KMS-11 (cell line): ENCODE measurements around the gene SPEG.

Experiments
- H2AFZ ChIP-seq: fragments of 200-600 bp; sonication (generic); 2 replicates; pipeline ENCODE4 v1.6.1; 2016; ENCODE audit warnings: antibody characterized with exemption, mixed run types, low read depth
- H3K27ac ChIP-seq: fragments of 200-600 bp; sonication (generic); 2 replicates; pipeline ENCODE4 v1.6.1; 2016; ENCODE audit warnings: mild to moderate bottlenecking, mixed run types
- H3K27me3 ChIP-seq: fragments of 200-600 bp; sonication (generic); 2 replicates; pipeline ENCODE4 v1.6.1; 2017; ENCODE audit warnings: mild to moderate bottlenecking, low read depth, mixed run types, moderate library complexity; ENCODE audit not compliant: insufficient read depth
- H3K36me3 ChIP-seq: fragments of 200-600 bp; sonication (generic); 2 replicates; pipeline ENCODE4 v1.6.1; 2017; ENCODE audit warnings: mild to moderate bottlenecking, mixed run types; ENCODE audit not compliant: insufficient read depth
- H3K4me1 ChIP-seq: fragments of 200-600 bp; sonication (generic); 2 replicates; pipeline ENCODE4 v1.6.1; 2016; ENCODE audit warnings: mild to moderate bottlenecking, low read depth, mixed run types; ENCODE audit not compliant: poor library complexity, severe bottlenecking
- H3K4me2 ChIP-seq: fragments of 200-600 bp; sonication (generic); 2 replicates; pipeline ENCODE4 v1.7.0; 2016; ENCODE audit warnings: mild to moderate bottlenecking, mixed run types
- H3K4me3 ChIP-seq: fragments of 200-600 bp; sonication (generic); IDR thresholded peaks from 2 replicates; pipeline ENCODE4 v1.6.1; 2017; ENCODE audit warnings: low read depth, low read length, mixed read lengths; ENCODE audit not compliant: insufficient read depth
- H3K79me2 ChIP-seq: fragments of 200-600 bp; sonication (generic); 2 replicates; pipeline ENCODE4 v1.6.1; 2016; ENCODE audit warnings: low read depth, mixed run types; ENCODE audit not compliant: insufficient read depth
- H3K9ac ChIP-seq: fragments of 200-600 bp; sonication (generic); 2 replicates; pipeline ENCODE4 v1.6.1; 2016; ENCODE audit warnings: mild to moderate bottlenecking, mixed run types
- H4K20me1 ChIP-seq: fragments of 200-600 bp; sonication (generic); 2 replicates; pipeline ENCODE4 v1.6.1; 2016; ENCODE audit warnings: mild to moderate bottlenecking, mixed run types; ENCODE audit not compliant: insufficient read depth
- CTCF ChIP-seq: fragments of 200-600 bp; sonication (generic); conservative IDR thresholded peaks from 2 replicates; pipeline ENCODE4 v1.6.1; 2017; ENCODE audit warnings: low read depth, mild to moderate bottlenecking, antibody characterized with exemption, low read length, moderate library complexity, mixed read lengths

Gene SPEG

GRCh38 chr2:219410390-219410789 is 24.3 kb upstream of the SPEG start:
- no peak overlapping the region for H3K4me3 ChIP-seq
- peaks cover 5% of the 10 kb centered on the region for H3K4me1 ChIP-seq
- H3K9ac ChIP-seq = no peak overlapping the region
- no peak overlapping the region for H3K4me2 ChIP-seq
- H3K79me2 ChIP-seq = no peaks in the 10 kb centered on the region
- no peaks in the 10 kb centered on the region for H4K20me1 ChIP-seq
- H2AFZ ChIP-seq = no peak overlapping the region
- TF ChIP-seq CTCF = no peak
- no peaks in the 10 kb centered on the region for H3K36me3 ChIP-seq
- H3K27me3 ChIP-seq = no peaks in the 10 kb centered on the region
- no peak overlapping the region for H3K27ac ChIP-seq

DNA sequence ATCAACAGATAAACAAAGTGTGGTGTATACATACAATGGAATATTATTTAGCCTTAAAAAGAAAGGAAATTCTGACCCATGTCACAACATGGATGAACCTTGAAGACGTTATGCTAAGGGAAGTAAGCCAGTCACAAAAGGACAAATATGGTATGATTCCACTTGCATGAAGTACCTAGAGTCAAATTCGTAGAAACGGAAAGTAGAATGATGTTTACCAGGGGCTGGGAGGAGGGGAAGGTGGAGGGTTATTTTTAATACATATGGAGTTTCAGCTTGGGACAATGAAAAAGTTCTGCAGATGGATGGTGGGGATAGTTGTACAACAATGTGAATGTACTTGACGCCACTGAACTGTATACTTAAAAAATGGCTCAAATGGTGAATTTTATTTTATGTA is 19.8 kb upstream of the SPEG start:
- Histone ChIP-seq H3K4me1 (no peaks in the 10 kb centered on the region), H3K27ac (no peak overlapping the region), H3K36me3 (no peaks in the 10 kb centered on the region), H3K4me2 (no peak overlapping the region), H4K20me1 (no peaks in the 10 kb centered on the region), H3K27me3 (no peaks in the 10 kb centered on the region), H3K79me2 (no peaks in the 10 kb centered on the region), H2AFZ (no peak overlapping the region), H3K4me3 (no peak overlapping the region), H3K9ac (no peak overlapping the region)
- TF ChIP-seq CTCF = no peak

DNA sequence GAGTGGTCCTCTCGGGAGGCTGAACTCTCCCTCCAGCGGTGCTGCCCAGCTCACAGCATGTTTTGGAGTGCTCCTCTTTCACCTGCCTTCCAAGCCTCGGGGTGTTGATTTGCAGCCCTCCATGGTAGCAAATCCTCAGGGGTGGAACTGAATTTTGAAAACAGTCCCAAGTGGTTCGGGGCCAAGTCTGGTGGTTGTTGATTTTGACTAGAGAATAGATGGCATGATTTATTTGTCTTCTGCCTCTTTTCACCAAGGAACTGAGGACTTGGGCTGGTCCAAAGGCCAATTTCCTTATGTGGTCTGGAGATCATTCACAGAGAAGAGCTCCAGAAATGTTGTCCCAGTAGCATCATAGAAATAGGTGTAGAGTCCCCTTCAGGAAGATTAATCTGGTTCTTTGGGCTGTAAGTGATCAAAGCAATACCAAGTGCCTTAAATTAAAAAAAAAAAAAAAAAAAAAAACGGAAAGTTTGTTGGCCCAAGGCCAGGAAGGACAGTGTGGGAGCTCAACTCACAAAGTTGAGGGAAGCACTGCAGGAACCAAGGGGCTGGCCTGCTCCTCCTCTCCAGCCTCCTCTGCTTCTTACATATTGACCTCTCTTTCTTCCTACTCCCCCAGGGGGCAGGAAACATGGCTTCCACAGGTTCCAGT is 18.9 kb upstream of the SPEG start:
- H3K4me3 ChIP-seq = no peak overlapping the region
- no peak overlapping the region for H2AFZ ChIP-seq
- H3K9ac ChIP-seq = no peak overlapping the region
- H3K27me3 ChIP-seq = no peaks in the 10 kb centered on the region
- no peaks in the 10 kb centered on the region for H3K79me2 ChIP-seq
- TF ChIP-seq CTCF = no peak
- no peaks in the 10 kb centered on the region for H4K20me1 ChIP-seq
- H3K4me1 ChIP-seq = no peaks in the 10 kb centered on the region
- no peaks in the 10 kb centered on the region for H3K36me3 ChIP-seq
- no peak overlapping the region for H3K4me2 ChIP-seq
- H3K27ac ChIP-seq = no peak overlapping the region

DNA sequence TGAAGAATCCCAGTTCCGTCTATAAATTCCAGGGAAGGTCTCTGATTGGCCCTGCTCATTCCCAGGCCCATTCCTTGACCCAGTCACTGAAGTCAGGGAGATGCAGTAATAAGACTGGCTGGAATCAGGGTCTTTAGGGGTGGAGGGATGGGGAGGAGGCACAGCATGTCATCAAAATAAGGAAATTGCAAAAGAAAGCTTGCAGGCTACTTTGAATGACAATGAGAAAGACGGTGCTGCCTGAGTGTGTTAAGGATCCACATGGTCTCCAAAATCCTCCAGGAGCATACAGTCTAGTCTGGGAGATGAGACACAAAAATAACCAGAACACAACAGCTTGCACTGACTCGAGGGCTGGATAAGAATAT is 18.4 kb upstream of the SPEG start:
- H3K27me3 ChIP-seq = no peaks in the 10 kb centered on the region
- no peaks in the 10 kb centered on the region for H4K20me1 ChIP-seq
- TF ChIP-seq CTCF = no peak
- H3K79me2 ChIP-seq = no peaks in the 10 kb centered on the region
- no peak overlapping the region for H2AFZ ChIP-seq
- no peak overlapping the region for H3K27ac ChIP-seq
- no peak overlapping the region for H3K4me2 ChIP-seq
- H3K4me1 ChIP-seq = no peaks in the 10 kb centered on the region
- no peak overlapping the region for H3K4me3 ChIP-seq
- H3K36me3 ChIP-seq = no peaks in the 10 kb centered on the region
- no peak overlapping the region for H3K9ac ChIP-seq
